Caco-2 (cell line): ENCODE data around the gene RMI2. TPM values are rescaled to one million over a fixed set of nuclear protein-coding genes. Genes with fewer than 3 reads are reported as not detected.

Experiments
- BruUV-seq: library from RNA; stranded (reverse); fragments of 400-500 nt; replicated peaks from 2 replicates; lab custom pipeline; 2021; lab: Mats Ljungman, UMichigan
- CTCF ChIA-PET: fragments of 300-600 bp; sonication (Branson Sonifier 250); formaldehyde crosslinking; loops from one replicate; lab custom pipeline; 2022; ENCODE audit warnings: antibody characterized with exemption; lab: Charles Lee
- POLR2A ChIA-PET: fragments of 300-600 bp; sonication (Branson Sonifier 250); formaldehyde crosslinking; loops from one replicate; lab custom pipeline; 2022; ENCODE audit warnings: antibody characterized with exemption; lab: Charles Lee
- DNase-seq, 2 experiments: peaks; one replicate each; pipeline versions ENCODE4 v3.0.0 to v3.0.0-alpha.2; 2020 to 2022
- H3K27me3 ChIP-seq: replicated peaks from 2 replicates; pipeline ENCODE4 v1.6.0; 2011; ENCODE audit warnings: low read length; ENCODE audit not compliant: control insufficient read depth, insufficient read depth
- H3K36me3 ChIP-seq: 2 replicates; pipeline ENCODE4 v1.5.1; 2011; ENCODE audit warnings: low read length; ENCODE audit not compliant: control insufficient read depth, insufficient read depth
- H3K4me1 ChIP-seq: fragments of 250-450 bp; sonication (Bioruptor Pico); 2 replicates; pipeline ENCODE4 v1.5.1; 2020; ENCODE audit warnings: mild to moderate bottlenecking
- H3K4me3 ChIP-seq: 2 replicates; pipeline ENCODE4 v1.5.1; 2011; ENCODE audit warnings: low read depth, mild to moderate bottlenecking, control low read depth, low read length
- H3K9me3 ChIP-seq: fragments of 250-450 bp; sonication (Bioruptor Pico); 2 replicates; pipeline ENCODE4 v1.5.1; 2020; ENCODE audit warnings: mild to moderate bottlenecking, moderate library complexity
- H3K27ac Mint-ChIP-seq: one replicate; pipeline ENCODE4 v1.8.0; 2022; ENCODE audit warnings: mixed read lengths; ENCODE audit not compliant: unreplicated experiment
- H3K27me3 Mint-ChIP-seq: one replicate; pipeline ENCODE4 v1.8.0; 2022; ENCODE audit warnings: mixed read lengths; ENCODE audit not compliant: insufficient read depth, unreplicated experiment
- H3K36me3 Mint-ChIP-seq: one replicate; pipeline ENCODE4 v1.8.0; 2022; ENCODE audit warnings: mild to moderate bottlenecking, mixed read lengths; ENCODE audit not compliant: insufficient read depth, unreplicated experiment
- H3K4me1 Mint-ChIP-seq: one replicate; pipeline ENCODE4 v1.8.0; 2022; ENCODE audit warnings: low read depth, mixed read lengths; ENCODE audit not compliant: unreplicated experiment
- H3K4me3 Mint-ChIP-seq: one replicate; pipeline ENCODE4 v1.8.0; 2022; ENCODE audit warnings: mild to moderate bottlenecking, moderate library complexity, mixed read lengths; ENCODE audit not compliant: unreplicated experiment
- H3K9me3 Mint-ChIP-seq: one replicate; pipeline ENCODE4 v1.8.0; 2022; ENCODE audit warnings: mixed read lengths; ENCODE audit not compliant: unreplicated experiment
- CTCF ChIP-seq, 2 experiments: fragments of 200-600 bp in 1 of 2; IDR thresholded peaks; 1 replicate in 1 of 2; 2 replicates in 1 of 2; pipeline versions ENCODE4 v1.5.1 to v1.8.0; 2011 to 2022; ENCODE audit warnings: antibody characterized with exemption in 1 of 2, control low read depth in 1 of 2, inconsistent platforms in 1 of 2, low read depth in 1 of 2, low read length in 1 of 2, mild to moderate bottlenecking in 1 of 2, moderate library complexity in 1 of 2; ENCODE audit not compliant: insufficient read depth in 1 of 2, severe bottlenecking in 1 of 2, unreplicated experiment in 1 of 2
- intact Hi-C: fragments of 100-400 bp; cut with micrococcal nuclease; formaldehyde crosslinking; loops from one replicate; pipeline ENCODE4 v1.10.0; 2022; ENCODE audit not compliant: unreplicated experiment
- total RNA-seq: library from RNA; stranded (reverse); gene quantifications from 2 replicates; pipeline ENCODE4 v1.2.3, GENCODE V29; 2022

Gene RMI2
- total RNA-seq, 1 experiment from 2014 or later, result 52.7 TPM

GRCh38 chr16:11396241-11397048, 51.2 kb downstream of the RMI2 start:
- no peak overlapping the region for H3K4me3 Mint-ChIP-seq
- H3K27me3 Mint-ChIP-seq, result no peaks in the 10 kb centered on the region
- H3K36me3 Mint-ChIP-seq, result peaks cover 6% of the 10 kb centered on the region
- no peak overlapping the region for H3K27ac Mint-ChIP-seq
- Histone ChIP-seq H3K4me1 (no peaks in the 10 kb centered on the region), H3K27me3 (no peaks in the 10 kb centered on the region), H3K9me3 (no peaks in the 10 kb centered on the region), H3K4me3 (no peak overlapping the region), H3K36me3 (no peaks in the 10 kb centered on the region)
- BruUV-seq, result no TSS peak
- CTCF ChIA-PET, result interaction anchor here (0.6 to 3.0 kb wide), 11 partner anchors 9 to 470 kb away, joined by 3 to 15 read pairs (median 4); partner anchors contain the start of gene SOCS1
- H3K9me3 Mint-ChIP-seq, result no peaks in the 10 kb centered on the region
- intact Hi-C loops, result loop anchor here (1.0 to 2.0 kb wide), 4 partner anchors 9 to 318 kb away; no protein-coding TSS in a partner anchor
- POLR2A ChIA-PET, result no interaction called here
- H3K4me1 Mint-ChIP-seq, result no peaks in the 10 kb centered on the region
- peak; percentile 96 to 97 for TF ChIP-seq CTCF (IDR thresholded peaks at IDR 0.05; ENCODE audit: insufficient read depth in 1 of 2, low read depth in 1 of 2, low read length in 1 of 2, severe bottlenecking in 1 of 2, unreplicated experiment in 1 of 2)
- peak; percentile 68 to 83 for DNase-seq

- Mint-ChIP-seq H3K36me3 (peaks cover 6% of the 10 kb centered on the region), H3K4me1 (no peaks in the 10 kb centered on the region), H3K27me3 (no peaks in the 10 kb centered on the region), H3K27ac (no peak overlapping the region), H3K4me3 (no peak overlapping the region), H3K9me3 (no peaks in the 10 kb centered on the region)
- Histone ChIP-seq H3K4me1 (no peaks in the 10 kb centered on the region), H3K27me3 (no peaks in the 10 kb centered on the region), H3K4me3 (no peak overlapping the region), H3K9me3 (no peaks in the 10 kb centered on the region), H3K36me3 (no peaks in the 10 kb centered on the region)
- TF ChIP-seq CTCF (IDR thresholded peaks at IDR 0.05; ENCODE audit: insufficient read depth in 1 of 2, low read depth in 1 of 2, low read length in 1 of 2, severe bottlenecking in 1 of 2, unreplicated experiment in 1 of 2), result no peak
- ChIA-PET POLR2A (no interaction called here), CTCF (no interaction called here)
- no peak for DNase-seq
- intact Hi-C loops, result no loop called here
- no TSS peak for BruUV-seq
Measured at GRCh38 chr16:11398136-11398535, 52.9 kb downstream of the RMI2 start.

GRCh38 chr16:11398851-11399250, 53.6 kb downstream of the RMI2 start:
- peak in 1 of 2 experiments; percentile 12 for DNase-seq
- H3K27ac Mint-ChIP-seq, result no peak overlapping the region
- H3K9me3 ChIP-seq, result no peaks in the 10 kb centered on the region
- no peaks in the 10 kb centered on the region for H3K27me3 ChIP-seq
- H3K9me3 Mint-ChIP-seq, result no peaks in the 10 kb centered on the region
- no peak overlapping the region for H3K4me3 Mint-ChIP-seq
- no peaks in the 10 kb centered on the region for H3K4me1 Mint-ChIP-seq
- no peak overlapping the region for H3K4me3 ChIP-seq
- BruUV-seq, result no TSS peak
- TF ChIP-seq CTCF (IDR thresholded peaks at IDR 0.05; ENCODE audit: insufficient read depth in 1 of 2, low read depth in 1 of 2, low read length in 1 of 2, severe bottlenecking in 1 of 2, unreplicated experiment in 1 of 2), result no peak
- POLR2A ChIA-PET, result no interaction called here
- no peaks in the 10 kb centered on the region for H3K4me1 ChIP-seq
- CTCF ChIA-PET, result interaction anchor here (0.6 kb wide), 1 partner anchor 141 kb away, joined by 9 read pairs; no protein-coding TSS in a partner anchor
- no peaks in the 10 kb centered on the region for H3K27me3 Mint-ChIP-seq
- no peaks in the 10 kb centered on the region for H3K36me3 ChIP-seq
- intact Hi-C loops, result no loop called here
- peaks cover 6% of the 10 kb centered on the region for H3K36me3 Mint-ChIP-seq
